NCI-H748 treated with DMSO at 0.1 percent for 48 hours (cell line): ENCODE results near the gene LARP1.

ENCODE experiments used
- DNase-seq: peaks from one replicate; lab custom pipeline; 2025; lab: John Stamatoyannopoulos, UW

LARP1 gene

DNA sequence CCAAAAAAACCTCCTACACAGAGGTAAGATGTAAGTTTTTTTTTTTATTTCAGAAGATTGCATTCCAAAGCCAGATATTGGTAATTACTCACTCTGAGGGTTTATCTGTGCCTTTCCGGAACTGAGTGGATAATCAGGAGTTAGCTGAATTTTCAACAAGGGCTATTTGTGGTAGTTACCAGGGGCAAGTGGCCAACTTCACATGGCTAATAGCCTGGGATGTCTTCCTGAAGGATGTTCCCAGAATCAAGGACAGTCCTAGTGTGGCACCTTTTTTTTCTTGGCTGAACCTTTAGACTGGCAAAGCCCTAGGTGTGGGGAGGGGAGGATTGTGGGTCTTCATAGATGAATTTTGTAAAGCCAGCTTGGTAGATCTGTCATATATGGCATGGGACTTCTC is 7.1 kb downstream of the LARP1 start:
- DNase-seq, result no peak

DNA sequence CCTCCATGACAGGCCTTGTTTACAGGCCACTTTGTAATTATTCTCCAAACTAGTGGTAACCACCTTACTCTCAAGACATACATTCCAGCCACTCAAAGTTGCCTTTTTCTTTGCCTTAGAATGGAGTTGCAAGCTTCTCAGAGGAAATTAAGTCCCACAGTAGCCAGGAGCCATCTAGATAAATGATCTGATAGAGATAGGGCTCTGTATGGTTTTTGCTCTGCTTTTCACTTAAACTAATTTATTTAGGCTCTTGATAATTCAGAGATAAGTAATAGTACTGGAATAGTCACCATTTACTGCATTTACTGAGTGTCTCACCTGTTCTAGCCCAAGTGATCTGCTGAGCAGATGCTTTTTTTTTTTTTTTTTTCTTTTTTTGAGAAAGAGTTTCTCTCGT is 7.5 kb downstream of the LARP1 start:
- DNase-seq, result no peak

DNA sequence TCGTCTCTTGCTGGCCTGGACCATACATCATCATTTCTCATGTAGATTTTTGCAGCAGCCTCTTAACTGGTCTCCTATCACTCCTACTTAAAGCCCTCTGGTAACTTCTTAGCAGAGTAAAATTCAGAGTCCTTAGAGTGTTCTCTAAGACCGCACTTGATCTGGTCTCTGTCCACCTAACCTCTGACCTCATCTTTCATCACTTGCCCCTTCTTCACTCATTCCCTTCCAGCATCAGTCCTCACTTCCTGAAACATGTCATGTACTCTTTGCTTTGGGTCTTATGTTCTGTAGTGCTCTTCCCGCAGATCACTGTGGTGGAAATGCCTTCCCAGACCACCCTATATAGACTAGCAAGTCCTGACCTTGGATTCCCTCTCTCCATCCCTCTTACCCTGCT is 9.8 kb downstream of the LARP1 start:
- DNase-seq, result no peak

DNA sequence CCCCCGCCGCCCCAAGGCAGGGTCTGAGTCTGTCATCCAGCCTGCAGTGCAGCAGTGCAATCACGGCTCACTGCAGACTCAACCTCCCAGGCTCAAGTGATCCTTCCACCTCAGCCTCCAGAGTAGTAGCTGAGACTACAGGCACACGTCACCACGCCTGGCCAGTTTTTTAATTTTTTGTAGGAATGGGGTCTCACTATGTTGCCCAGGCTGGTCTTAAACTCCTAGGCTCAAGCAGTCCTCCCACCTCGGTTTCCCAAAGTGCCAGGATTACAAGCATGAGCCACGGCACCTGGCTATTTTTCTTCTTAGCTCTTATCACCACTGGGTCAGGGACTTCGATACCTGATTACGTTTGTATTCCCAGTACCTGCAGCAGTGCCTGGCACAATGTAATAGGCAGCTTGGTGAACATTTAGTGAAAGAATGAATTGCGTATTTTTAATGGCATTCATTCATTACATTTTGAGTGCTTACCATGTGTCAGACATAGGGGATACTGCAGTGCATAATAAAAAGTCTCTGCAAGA is 10.3 kb downstream of the LARP1 start:
- DNase-seq, result no peak

DNA sequence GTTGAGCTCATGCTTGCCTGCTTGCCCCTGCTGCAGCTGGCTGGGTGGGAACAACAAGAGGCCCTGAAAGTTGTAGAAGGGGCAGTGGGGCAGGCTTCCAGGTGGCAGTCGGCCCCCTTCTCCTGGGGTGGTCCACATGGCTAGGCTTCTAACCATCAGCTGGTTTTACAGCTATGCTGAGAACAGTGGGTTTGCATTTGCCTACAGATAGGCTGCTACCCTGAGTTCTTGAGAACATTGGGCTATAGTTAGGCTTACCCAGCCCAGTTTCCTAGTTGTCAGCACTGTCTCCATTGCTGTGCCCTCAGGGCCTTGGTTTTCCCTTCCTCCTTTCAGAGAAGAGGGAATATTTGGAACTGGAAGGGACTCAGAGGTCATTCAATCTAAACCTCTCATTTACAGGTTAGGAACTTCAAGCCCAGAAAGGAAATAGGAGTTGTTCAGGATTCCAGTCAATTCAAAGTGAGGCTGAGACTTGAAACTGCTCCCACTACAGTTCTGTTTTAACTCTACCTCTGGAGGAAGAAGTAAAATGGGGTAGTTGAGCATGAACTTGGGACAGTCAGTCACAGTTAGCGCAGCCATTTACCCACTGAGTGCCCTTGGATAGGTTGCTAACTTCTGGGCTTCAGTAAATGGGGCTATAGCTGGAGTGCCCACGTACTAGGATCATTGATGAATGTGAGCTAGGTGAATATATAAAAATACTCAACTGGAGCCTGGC is 11.5 kb downstream of the LARP1 start:
- no peak for DNase-seq

DNA sequence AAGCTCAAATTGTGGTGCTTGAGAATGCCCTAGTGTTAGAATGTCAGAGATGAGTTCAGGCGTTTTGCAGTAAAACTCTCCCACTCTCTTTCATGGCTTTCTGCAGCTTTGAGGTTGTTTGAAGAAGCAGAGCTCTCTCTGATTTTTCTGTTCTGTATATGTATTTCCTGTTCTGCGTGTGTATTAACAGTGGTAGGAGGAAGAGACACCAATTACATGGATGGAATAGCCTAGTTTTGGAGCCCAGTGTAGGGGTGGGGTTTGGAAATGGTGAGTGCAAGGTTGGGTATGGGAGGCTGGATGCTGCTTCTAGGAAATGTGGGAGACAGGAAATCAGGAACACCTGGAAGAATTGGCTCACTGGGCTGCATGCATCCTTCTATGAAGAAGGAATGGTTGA is 12.4 kb downstream of the LARP1 start:
- DNase-seq, result no peak

DNA sequence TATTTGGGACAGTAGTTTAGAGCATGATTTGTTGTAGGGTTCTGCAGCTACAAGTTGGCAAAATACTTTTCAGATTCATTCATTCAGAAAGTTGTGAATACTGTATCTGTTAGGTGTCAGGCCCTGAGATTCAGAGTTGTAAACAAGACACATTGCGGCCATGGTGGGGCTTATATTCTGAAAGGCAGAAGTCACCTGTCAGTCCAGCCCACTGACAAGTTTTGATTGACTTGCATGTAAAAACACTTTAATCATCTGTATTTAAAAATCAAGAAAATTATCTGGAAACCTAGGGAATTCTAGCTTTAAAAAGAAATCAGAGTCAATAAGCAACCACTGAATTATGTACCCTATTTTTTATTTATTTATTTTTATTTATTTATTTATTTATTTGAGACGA is 13.0 kb downstream of the LARP1 start:
- DNase-seq, result no peak

DNA sequence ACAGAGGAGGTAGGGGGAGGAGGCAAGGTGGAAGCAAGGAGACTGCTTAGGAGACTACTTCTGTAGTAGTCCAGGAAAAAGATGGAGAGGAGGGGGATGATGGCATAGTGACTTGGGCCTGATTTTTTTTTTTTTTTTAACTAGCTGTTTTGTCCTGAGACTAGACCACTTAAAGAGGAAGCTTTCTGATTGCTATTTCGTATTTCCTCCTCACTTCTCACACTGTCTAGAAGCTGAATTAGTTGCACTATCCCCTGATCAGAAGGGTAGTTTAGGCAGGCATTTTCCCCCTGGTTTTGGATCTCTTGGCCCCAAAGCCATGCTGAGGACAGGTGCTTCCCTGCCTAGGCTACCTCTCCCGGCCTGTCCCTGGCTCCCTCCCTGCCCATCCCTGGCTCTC is 14.9 kb downstream of the LARP1 start:
- no peak for DNase-seq

DNA sequence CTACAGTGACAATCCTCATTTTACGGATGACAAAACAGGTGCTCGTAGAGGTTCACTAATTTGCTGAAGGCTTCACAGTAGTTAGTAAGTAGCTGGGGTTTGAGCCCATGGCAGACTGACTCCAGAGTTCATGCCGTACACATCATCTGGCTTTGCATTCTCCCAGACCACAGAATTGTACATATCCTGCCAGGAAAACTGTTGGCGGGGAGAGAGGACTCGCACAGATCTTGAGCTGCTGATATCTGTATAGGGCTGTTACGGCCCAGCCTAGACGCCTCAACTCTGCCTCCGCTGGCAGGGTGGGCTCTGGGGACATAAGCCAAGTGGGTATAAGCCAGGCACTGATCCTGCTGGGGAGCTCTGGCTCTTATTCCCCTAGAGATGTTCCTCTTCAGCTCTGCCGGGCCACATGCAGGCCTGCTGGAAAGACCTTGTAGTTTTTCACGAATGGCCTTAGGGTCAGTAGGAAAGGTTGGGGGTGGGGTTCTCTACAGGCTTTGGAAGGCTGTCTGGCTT is 16.3 kb downstream of the LARP1 start:
- no peak for DNase-seq

DNA sequence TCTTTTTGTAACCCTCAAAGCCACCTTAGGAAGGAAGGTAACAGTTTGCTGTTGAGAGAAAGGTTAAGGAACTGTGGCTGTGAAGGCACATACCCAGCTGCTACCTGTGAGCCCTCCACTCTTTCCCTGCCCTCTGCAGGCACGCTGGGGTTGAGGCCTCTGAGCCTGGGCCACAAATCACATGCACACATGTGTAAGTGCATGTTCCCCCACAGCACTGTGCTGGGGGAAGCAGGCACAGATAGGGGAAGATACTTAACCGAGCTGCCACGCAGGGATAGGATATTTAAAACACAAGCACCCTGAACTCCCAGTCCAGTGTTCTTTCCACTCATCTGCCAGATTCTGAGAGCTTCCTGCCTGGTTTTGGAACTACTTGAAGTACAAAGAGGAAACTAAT is 18.1 kb downstream of the LARP1 start:
- no peak for DNase-seq

DNA sequence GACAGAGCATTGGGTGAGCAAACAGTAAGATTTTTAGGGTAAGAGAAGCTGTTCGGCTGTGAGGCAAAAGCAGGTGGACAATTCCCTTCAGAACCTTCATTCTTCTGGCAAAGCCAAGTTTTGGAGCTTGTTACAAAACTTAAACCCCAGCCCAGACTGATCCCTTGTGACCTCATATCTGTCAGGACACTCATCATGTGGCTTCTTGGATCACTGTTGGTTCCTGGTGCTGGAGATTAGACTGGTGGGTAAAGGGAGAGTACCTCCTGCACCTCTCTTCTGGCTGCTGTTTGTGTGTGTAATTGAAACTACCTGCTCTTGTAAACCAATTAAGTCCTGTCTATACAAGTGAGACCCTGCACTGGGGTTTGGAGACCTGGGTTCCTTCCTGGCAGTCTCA is 21.0 kb downstream of the LARP1 start:
- no peak for DNase-seq

DNA sequence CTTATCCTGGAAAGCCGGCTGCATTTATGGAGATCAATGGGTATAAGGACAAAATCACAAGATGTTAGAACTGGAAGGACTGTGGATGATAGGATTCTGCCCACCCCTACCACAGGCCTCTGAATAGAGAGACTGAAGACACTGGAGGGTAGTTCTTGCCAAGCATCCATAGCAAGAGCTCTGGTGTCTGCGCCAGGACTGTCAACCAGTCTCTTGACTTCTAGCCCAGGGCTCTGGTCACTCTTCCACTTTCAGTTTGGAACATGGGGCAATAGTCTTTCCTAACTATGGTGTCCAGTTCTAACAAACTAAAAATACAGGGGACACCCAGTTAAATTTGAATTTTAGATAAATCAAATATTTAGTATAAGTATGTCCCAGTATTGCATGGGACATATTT is 23.4 kb downstream of the LARP1 start:
- no peak for DNase-seq

DNA sequence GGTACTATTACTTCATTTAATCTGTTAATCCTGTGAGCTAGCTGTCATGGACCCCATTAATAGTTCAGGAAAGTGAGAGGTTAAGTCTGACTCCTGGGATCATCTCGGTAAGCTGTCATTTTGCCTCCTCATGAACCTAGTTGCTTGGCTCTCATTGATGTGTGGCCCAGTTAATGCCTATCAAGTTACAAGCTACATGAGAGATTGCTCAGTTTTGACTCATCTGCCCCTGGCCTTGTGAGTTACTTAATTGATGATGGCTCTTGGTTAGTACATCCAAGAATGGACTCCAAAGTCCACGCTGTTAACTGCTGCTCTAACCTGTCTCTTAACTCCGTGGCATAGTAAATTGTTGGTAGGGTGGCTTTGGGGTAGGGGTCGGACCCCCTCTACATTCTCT is 23.9 kb downstream of the LARP1 start:
- DNase-seq, result no peak

DNA sequence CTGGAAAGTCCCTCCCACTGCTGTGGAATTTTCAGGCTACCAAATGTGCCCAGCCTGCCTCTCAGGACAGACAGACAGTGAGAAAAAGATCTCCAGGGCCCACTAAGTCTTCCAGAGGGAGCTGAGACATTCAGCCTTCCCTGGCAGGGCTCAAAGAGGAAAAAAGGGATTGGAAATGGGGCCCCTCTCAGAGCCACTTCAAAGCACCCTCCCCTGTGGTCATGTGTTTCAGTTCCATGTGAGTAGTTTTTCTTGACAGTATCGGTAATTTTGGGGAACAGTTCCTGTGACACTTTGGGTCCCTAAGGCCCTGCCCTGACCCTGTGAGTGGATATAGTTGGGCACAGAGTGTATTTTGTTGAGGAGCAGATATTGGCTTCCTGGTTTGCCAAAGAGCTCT is 25.0 kb downstream of the LARP1 start:
- no peak for DNase-seq

DNA sequence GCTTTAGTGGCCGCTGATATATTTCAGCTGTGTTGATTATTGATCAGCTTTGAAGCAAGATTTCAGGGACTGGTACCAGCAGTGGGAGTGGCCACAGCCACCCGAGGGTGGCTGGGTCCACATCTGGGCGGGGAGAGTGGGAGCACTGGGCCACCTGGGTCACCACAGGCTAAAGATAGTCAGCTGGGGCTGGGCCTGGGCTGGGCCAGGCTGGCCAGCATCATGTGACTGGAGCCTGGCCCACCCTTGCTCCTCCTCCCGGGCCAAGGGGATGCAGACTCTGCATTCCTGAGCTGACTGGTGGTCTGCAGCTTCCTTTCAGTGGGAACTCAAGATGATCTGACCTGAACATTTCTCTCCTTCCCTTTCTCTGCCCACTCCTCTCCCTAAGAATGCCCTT is 27.1 kb downstream of the LARP1 start:
- DNase-seq, result no peak

DNA sequence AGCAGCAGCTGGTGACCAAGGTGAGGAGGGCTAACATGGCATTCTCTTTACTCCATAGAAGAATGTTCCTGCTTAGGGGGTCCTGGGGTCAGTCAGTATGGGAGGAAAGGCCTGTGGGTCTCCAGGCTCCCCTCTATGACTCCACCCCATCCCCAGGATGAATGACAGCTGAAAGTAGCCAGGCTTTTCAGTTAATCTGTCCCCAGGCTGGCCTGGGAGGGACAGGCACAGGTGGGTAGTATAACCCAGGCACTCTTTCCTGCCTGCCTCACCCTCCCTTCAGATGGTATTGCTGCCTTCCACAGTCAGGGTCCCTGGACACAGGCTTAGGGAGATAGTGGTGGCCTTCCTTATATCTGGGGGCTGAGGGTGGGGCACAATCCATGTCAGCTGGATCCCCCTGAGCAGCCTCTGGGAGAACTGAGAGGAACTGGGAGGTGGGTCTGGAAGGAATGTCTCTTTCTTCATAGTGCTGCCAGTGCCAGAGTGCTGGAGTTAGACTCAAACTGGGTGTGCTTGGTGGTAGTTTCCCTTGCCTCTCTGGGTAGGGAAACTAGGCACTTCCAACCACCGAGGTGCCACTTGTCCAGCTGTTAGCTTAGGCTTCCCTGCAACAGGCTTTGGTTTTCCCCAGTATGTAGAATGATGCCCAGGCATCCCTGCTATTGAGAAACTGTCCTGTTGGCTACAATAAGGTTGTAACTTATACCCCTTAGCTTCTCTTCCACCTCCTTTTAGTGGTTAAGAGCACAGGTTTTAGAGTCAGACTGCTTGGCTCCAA is 27.8 kb downstream of the LARP1 start:
- no peak for DNase-seq

DNA sequence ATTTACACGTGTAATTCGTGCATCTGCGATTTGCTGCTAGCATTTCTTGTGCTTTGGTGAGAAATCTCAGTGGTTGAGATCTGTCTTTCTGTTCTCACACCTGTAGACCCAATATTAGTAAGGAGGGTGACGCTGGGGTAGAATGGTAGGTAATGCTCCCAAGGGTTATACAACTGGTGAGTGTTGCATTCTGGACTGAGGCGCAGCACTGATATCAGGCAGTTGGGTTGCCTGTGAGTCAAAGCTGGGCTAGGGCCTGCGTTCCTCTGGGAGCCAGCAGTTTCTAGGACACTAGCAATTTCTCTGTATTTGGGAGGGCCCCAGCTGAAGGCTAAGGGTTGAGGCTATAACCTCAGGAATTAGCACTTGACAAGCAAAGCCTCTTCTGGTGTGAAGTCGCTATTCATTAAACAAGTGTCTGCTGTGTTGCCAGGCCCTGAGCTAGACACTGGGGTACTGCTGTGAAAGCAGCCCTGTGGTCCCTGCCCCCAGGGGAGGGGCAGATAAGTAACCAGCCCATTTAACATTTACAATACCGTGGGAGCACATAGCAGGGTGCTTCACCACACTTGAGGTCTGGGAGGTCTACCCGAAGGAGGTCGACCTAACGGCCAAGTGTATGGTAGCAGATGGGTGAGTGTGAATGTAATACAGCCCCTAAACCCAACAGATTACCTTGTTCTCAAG is 28.7 kb downstream of the LARP1 start:
- no peak for DNase-seq

DNA sequence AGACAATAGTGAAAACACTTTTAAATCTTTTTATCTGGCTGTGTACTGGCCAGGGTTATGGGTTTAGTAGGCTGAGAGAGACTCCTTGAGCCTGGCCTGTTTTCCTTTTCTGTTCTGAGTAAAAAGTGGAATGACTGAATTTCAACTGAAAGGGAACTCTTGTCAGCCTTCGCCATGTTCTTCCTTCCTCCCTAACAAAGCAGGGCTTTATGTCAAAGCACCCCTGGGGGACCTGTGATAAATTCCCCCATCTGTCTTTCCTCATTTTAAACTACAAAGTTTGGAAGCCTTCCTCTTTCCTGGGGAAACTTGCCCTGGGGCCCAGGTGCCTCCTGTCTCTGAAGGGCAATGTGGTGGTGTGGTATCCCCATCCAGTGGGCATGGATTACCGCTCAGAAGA is 29.7 kb downstream of the LARP1 start:
- no peak for DNase-seq

DNA sequence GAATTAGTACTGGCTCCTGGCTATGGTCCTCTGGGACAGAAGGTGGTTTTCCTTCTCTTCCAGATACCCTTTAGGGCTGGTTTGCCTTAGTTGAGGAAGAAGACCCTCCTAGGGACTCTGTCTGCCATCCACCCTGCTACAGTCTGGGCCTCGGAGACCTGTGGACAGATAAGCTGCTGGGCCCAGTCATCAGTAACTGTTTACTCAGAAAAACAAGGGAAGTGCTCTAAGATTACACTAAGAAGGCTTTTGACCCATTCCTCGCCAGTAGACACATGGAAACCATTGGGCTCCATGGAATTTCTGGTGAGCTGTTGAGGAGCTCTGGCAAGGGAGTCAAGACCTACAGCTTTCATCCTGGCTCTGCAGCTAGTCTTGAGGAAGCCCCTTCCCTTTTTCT is 31.2 kb downstream of the LARP1 start:
- DNase-seq, result no peak

DNA sequence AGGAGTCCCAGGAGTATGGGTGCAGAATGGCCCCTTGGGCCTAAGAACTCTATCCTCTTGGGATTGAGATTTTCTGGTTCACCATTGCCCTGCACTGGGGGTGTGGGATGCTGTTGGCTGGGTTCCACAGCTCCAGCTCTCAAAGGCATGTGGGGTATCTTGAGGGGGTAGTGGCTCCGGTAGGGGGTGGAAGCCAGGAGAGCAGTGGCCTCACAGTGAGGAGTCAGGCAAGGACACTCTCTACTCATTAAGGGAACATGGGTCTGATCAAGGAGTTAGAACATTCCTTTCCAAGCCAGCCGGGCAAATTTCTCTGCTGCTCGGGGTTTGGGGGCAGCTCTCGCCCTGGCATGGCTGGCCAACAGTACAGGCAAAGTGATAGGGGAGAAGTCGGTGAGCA is 33.0 kb downstream of the LARP1 start:
- no peak for DNase-seq

DNA sequence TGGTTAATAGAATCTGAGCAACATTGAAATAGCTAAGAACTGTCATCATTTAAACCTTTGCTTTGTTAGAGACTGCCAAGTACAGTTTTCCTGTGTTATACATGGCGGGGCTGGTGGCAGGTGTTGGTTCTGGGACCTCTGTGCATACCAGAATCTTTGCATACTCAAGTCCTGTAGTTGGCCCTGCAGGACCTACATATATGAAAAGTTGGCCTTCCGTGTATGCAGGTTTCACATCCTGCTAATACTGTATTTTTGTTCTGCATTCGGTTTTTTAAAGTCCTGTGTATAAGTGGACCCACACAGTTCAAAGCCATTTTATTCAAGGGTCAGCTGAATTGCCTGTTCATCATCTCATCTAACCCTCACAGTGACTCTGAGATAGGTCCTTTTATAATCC is 36.4 kb downstream of the LARP1 start:
- no peak for DNase-seq

DNA sequence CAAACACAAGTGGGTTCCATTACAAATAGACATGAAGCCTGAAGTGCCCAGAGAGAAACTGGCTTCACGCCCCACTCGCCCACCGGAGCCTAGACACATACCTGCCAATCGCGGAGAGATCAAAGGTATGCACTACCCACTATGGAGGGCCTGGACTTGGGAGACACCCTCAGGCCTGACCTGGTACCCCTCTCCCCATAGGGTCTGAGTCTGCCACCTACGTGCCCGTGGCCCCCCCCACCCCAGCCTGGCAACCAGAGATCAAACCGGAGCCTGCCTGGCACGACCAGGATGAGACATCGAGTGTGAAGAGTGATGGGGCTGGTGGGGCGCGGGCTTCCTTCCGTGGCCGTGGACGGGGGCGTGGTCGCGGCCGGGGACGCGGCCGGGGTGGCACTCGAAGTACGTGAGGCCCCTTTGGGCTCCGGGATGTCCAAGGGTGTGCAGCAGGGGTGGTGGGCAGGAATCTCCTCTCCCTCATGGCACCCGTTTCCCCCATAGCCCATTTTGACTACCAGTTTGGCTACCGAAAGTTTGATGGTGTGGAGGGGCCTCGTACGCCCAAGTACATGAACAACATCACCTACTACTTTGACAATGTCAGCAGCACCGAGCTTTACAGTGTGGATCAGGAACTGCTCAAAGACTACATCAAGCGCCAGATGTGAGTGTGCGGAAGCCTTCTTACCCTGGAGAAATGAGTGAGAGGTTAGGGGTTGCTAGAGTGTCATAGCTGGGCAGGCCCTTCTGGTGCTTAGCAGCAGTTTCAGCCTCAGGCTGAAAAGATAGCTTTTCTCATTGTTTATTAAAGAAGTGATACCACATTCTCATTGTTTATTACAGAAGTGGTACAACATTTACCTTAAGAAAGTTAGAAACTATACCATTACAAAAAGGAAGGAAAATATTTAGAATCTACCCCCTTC is 38.7 kb downstream of the LARP1 start:
- no peak for DNase-seq
